WTC11 (cell line): ENCODE results near the gene POLR3F. TPM values are rescaled to one million over a fixed set of nuclear protein-coding genes. Genes with fewer than 3 reads are reported as not detected.
"Not testable (repeated sequence)": the region's sequence is repeated elsewhere in the genome, so short reads cannot be mapped to it uniquely, and the experiment has no call there.

Experiments used
- ATAC-seq: fragments of 200-7000 bp; cut with Tn5 transposase; 2 replicates; pipeline ENCODE4 v1.10.0; 2021; ENCODE audit warnings: mild to moderate bottlenecking, moderate library complexity
- CTCF ChIA-PET: fragments of 300-600 bp; sonication (Branson Sonifier 250); formaldehyde crosslinking; loops from one replicate; lab custom pipeline; 2021; ENCODE audit warnings: antibody characterized with exemption; lab: Charles Lee
- POLR2A ChIA-PET: fragments of 350-600 bp; sonication (Branson Sonifier 250); formaldehyde crosslinking; loops from one replicate; lab custom pipeline; 2021; ENCODE audit warnings: antibody characterized with exemption; lab: Charles Lee
- DNase-seq: peaks from one replicate; pipeline ENCODE4 v3.0.0; 2021; ENCODE audit warnings: low spot score
- H3K27ac Mint-ChIP-seq: 2 replicates; pipeline ENCODE4 v1.8.0; 2021; ENCODE audit warnings: mixed read lengths
- H3K27me3 Mint-ChIP-seq: 2 replicates; pipeline ENCODE4 v1.8.0; 2021; ENCODE audit warnings: low read depth, mild to moderate bottlenecking, moderate library complexity, mixed read lengths
- H3K36me3 Mint-ChIP-seq: 2 replicates; pipeline ENCODE4 v1.8.0; 2021; ENCODE audit warnings: mixed read lengths
- H3K4me1 Mint-ChIP-seq: 2 replicates; pipeline ENCODE4 v1.8.0; 2022; ENCODE audit warnings: mixed read lengths
- H3K4me3 Mint-ChIP-seq: 2 replicates; pipeline ENCODE4 v1.8.0; 2021; ENCODE audit warnings: mild to moderate bottlenecking, moderate library complexity, mixed read lengths
- H3K9me3 Mint-ChIP-seq: 2 replicates; pipeline ENCODE4 v1.8.0; 2021; ENCODE audit warnings: mixed read lengths
- ATF1 ChIP-seq: sonication (generic); formaldehyde crosslinking; IDR thresholded peaks from 2 replicates; pipeline ENCODE4 v1.8.1; 2023; ENCODE audit warnings: mild to moderate bottlenecking, moderate library complexity, missing genetic modification reagents
- CDX4 ChIP-seq: fragments of 250-450 bp; sonication (Bioruptor Pico); IDR thresholded peaks from 2 replicates; pipeline ENCODE4 v1.9.0; 2021; ENCODE audit warnings: moderate library complexity, mild to moderate bottlenecking, inconsistent platforms, borderline replicate concordance
- ELF4 ChIP-seq: sonication (generic); formaldehyde crosslinking; IDR thresholded peaks from 2 replicates; pipeline ENCODE4 v1.8.1; 2022; ENCODE audit warnings: low read depth, mild to moderate bottlenecking, moderate library complexity, missing genetic modification reagents
- EMX1 ChIP-seq: fragments of 250-450 bp; sonication (Bioruptor Pico); IDR thresholded peaks from 2 replicates; pipeline ENCODE4 v1.8.0; 2021; ENCODE audit warnings: mild to moderate bottlenecking
- FOXP1 ChIP-seq: sonication (generic); formaldehyde crosslinking; IDR thresholded peaks from 2 replicates; pipeline ENCODE4 v1.8.0; 2022; ENCODE audit warnings: missing genetic modification reagents, mild to moderate bottlenecking, moderate library complexity, borderline replicate concordance
- GABPB1 ChIP-seq: sonication (generic); formaldehyde crosslinking; IDR thresholded peaks from 2 replicates; pipeline ENCODE4 v1.8.1; 2023; ENCODE audit warnings: mild to moderate bottlenecking, missing genetic modification reagents
- GRHL2 ChIP-seq: fragments of 250-450 bp; sonication (Bioruptor Pico); IDR thresholded peaks from 2 replicates; pipeline ENCODE4 v1.8.0; 2022; ENCODE audit warnings: mild to moderate bottlenecking, moderate library complexity; ENCODE audit not compliant: insufficient replicate concordance, severe bottlenecking
- GTF2I ChIP-seq: fragments of 250-450 bp; sonication (Bioruptor Pico); conservative IDR thresholded peaks from 2 replicates; pipeline ENCODE4 v1.4.0; 2021; ENCODE audit warnings: mild to moderate bottlenecking
- KAT7 ChIP-seq: sonication (generic); formaldehyde crosslinking; IDR thresholded peaks from 2 replicates; pipeline ENCODE4 v1.8.1; 2023; ENCODE audit warnings: missing genetic modification reagents, mild to moderate bottlenecking, borderline replicate concordance
- MXD4 ChIP-seq: fragments of 250-450 bp; sonication (Bioruptor Pico); IDR thresholded peaks from 2 replicates; pipeline ENCODE4 v1.8.0; 2021; ENCODE audit warnings: mild to moderate bottlenecking, moderate library complexity, borderline replicate concordance
- NFE2L1 ChIP-seq: sonication (generic); formaldehyde crosslinking; IDR thresholded peaks from 2 replicates; pipeline ENCODE4 v1.8.1; 2023; ENCODE audit warnings: missing genetic modification reagents
- NFYB ChIP-seq: sonication (generic); formaldehyde crosslinking; conservative IDR thresholded peaks from 2 replicates; pipeline ENCODE4 v1.8.0; 2022; ENCODE audit warnings: low read depth, missing genetic modification reagents
- NR2C2 ChIP-seq: sonication (generic); formaldehyde crosslinking; IDR thresholded peaks from 2 replicates; pipeline ENCODE4 v1.8.0; 2022; ENCODE audit warnings: mild to moderate bottlenecking, missing genetic modification reagents
- PRRX2 ChIP-seq: fragments of 250-450 bp; sonication (Bioruptor Pico); IDR thresholded peaks from 2 replicates; pipeline ENCODE4 v1.8.0; 2021; ENCODE audit warnings: mild to moderate bottlenecking
- RELA ChIP-seq: sonication (generic); formaldehyde crosslinking; IDR thresholded peaks from 2 replicates; pipeline ENCODE4 v1.8.1; 2022; ENCODE audit warnings: missing genetic modification reagents, mild to moderate bottlenecking, borderline replicate concordance
- TEAD1 ChIP-seq: sonication (generic); formaldehyde crosslinking; IDR thresholded peaks from 2 replicates; pipeline ENCODE4 v1.8.0; 2022; ENCODE audit warnings: mild to moderate bottlenecking, missing genetic modification reagents
- TEAD4 ChIP-seq: sonication (generic); formaldehyde crosslinking; IDR thresholded peaks from 2 replicates; pipeline ENCODE4 v1.8.0; 2022; ENCODE audit warnings: mild to moderate bottlenecking, missing genetic modification reagents
- TP53 ChIP-seq: sonication (generic); formaldehyde crosslinking; IDR thresholded peaks from 2 replicates; pipeline ENCODE4 v1.8.1; 2023; ENCODE audit warnings: mild to moderate bottlenecking, missing genetic modification reagents
- ZBTB21 ChIP-seq: sonication (generic); formaldehyde crosslinking; IDR thresholded peaks from 2 replicates; pipeline ENCODE4 v1.8.1; 2023; ENCODE audit warnings: mild to moderate bottlenecking, missing genetic modification reagents, borderline replicate concordance
- ZNF219 ChIP-seq: sonication (generic); formaldehyde crosslinking; IDR thresholded peaks from 2 replicates; pipeline ENCODE4 v1.8.0; 2023; ENCODE audit warnings: missing genetic modification reagents, mild to moderate bottlenecking, borderline replicate concordance
- ZNF317 ChIP-seq: sonication (generic); formaldehyde crosslinking; IDR thresholded peaks from 2 replicates; pipeline ENCODE4 v1.8.1; 2023; ENCODE audit warnings: low read depth, mild to moderate bottlenecking, moderate library complexity, missing genetic modification reagents, borderline replicate concordance
- ZNF671 ChIP-seq: fragments of 250-450 bp; sonication (Bioruptor Pico); IDR thresholded peaks from 2 replicates; pipeline ENCODE4 v1.8.0; 2021; ENCODE audit warnings: mild to moderate bottlenecking
- total RNA-seq: library from RNA; stranded (reverse); gene quantifications from 3 replicates; pipeline ENCODE4 v1.2.3, GENCODE V29; 2021
- TF ChIP-seq, protein P1 (sequence below): sonication (generic); formaldehyde crosslinking; IDR thresholded peaks from 2 replicates; pipeline ENCODE4 v1.8.1; 2023; ENCODE audit warnings: mild to moderate bottlenecking, missing genetic modification reagents, moderate library complexity
- TF ChIP-seq, protein P2 (sequence below): sonication (generic); formaldehyde crosslinking; IDR thresholded peaks from 2 replicates; pipeline ENCODE4 v1.8.0; 2022; ENCODE audit warnings: mild to moderate bottlenecking, missing genetic modification reagents
- TF ChIP-seq, protein P3 (sequence below): sonication (generic); formaldehyde crosslinking; IDR thresholded peaks from 2 replicates; pipeline ENCODE4 v1.8.1; 2022; ENCODE audit warnings: mild to moderate bottlenecking, moderate library complexity, missing genetic modification reagents
- TF ChIP-seq, protein P4 (sequence below): fragments of 200-600 bp; IDR thresholded peaks from 2 replicates; pipeline ENCODE4 v1.8.0; 2022; ENCODE audit warnings: antibody characterized with exemption

The POLR3F gene
- total RNA-seq, 1 experiment from 2014 or later = 12.7 TPM

- TF ChIP-seq NFE2L1 (CRISPR knock-in tag) (no peak), EMX1 (CRISPR knock-in tag) (no peak)
Observed at GRCh38 chr20:18513208-18513607, 46.0 kb downstream of the POLR3F start (continued).

- H3K4me3 Mint-ChIP-seq = no peak overlapping the region
- no peak overlapping the region for H3K27ac Mint-ChIP-seq
- TF ChIP-seq, protein P1, sequence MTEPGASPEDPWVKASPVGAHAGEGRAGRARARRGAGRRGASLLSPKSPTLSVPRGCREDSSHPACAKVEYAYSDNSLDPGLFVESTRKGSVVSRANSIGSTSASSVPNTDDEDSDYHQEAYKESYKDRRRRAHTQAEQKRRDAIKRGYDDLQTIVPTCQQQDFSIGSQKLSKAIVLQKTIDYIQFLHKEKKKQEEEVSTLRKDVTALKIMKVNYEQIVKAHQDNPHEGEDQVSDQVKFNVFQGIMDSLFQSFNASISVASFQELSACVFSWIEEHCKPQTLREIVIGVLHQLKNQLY (CRISPR knock-in tag) = no peak
- no peak for TF ChIP-seq ELF4
- TF ChIP-seq PRRX2 (CRISPR knock-in tag) = no peak
- TF ChIP-seq FOXP1 = no peak
- TF ChIP-seq GABPB1 (CRISPR knock-in tag) = no peak
- TF ChIP-seq RELA (CRISPR knock-in tag) = no peak
- TF ChIP-seq GRHL2 = no peak
- no peak for TF ChIP-seq NFYB
- no peak for TF ChIP-seq TP53 (CRISPR knock-in tag)
- no peak for TF ChIP-seq CDX4 (CRISPR knock-in tag)
- TF ChIP-seq NFE2L1 (CRISPR knock-in tag) = no peak
- TF ChIP-seq, protein P2, sequence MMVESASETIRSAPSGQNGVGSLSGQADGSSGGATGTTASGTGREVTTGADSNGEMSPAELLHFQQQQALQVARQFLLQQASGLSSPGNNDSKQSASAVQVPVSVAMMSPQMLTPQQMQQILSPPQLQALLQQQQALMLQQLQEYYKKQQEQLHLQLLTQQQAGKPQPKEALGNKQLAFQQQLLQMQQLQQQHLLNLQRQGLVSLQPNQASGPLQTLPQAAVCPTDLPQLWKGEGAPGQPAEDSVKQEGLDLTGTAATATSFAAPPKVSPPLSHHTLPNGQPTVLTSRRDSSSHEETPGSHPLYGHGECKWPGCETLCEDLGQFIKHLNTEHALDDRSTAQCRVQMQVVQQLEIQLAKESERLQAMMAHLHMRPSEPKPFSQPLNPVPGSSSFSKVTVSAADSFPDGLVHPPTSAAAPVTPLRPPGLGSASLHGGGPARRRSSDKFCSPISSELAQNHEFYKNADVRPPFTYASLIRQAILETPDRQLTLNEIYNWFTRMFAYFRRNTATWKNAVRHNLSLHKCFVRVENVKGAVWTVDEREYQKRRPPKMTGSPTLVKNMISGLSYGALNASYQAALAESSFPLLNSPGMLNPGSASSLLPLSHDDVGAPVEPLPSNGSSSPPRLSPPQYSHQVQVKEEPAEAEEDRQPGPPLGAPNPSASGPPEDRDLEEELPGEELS = no peak
- TF ChIP-seq KAT7 = no peak
- no peak for TF ChIP-seq ZNF671 (CRISPR knock-in tag)
- no peak for TF ChIP-seq ZNF317 (CRISPR knock-in tag)
- TF ChIP-seq NR2C2 (CRISPR knock-in tag) = no peak
- no peak for TF ChIP-seq MXD4 (CRISPR knock-in tag)
- H3K4me1 Mint-ChIP-seq = peaks cover 1% of the 10 kb centered on the region
- ChIA-PET CTCF (no interaction called here), POLR2A (no interaction called here)
- H3K9me3 Mint-ChIP-seq = no peaks in the 10 kb centered on the region
- ATAC-seq (no peak), DNase-seq (no peak)
- peaks cover 38% of the 10 kb centered on the region for H3K36me3 Mint-ChIP-seq
- no peaks in the 10 kb centered on the region for H3K27me3 Mint-ChIP-seq
Observed at GRCh38 chr20:18514127-18514526, 46.9 kb downstream of the POLR3F start.

DNA sequence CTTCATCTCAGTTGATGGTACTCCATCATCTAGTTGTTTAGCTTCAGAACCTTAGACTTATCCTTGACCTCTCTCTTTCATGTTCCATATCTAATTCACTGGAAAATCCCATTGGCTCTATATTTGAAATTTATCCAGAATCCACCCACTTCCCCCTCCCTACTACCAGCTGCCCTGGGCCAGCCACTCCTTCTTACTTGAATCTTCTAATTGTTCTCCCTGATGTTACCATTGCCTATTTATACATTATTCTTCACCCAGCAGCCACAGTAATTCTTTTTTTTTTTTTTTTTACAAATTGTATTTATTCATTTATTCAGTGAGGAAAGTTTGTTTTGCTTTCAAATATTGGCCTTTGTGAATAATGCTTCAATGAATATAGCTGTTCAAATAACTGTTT lies 48.8 kb downstream of the POLR3F start:
- DNase-seq (no peak), ATAC-seq (no peak)
- no peaks in the 10 kb centered on the region for H3K4me1 Mint-ChIP-seq
- CTCF ChIA-PET = no interaction called here
- no peak overlapping the region for H3K4me3 Mint-ChIP-seq
- TF ChIP-seq, protein P1 (CRISPR knock-in tag) = no peak
- TF ChIP-seq ATF1 (CRISPR knock-in tag) = no peak
- TF ChIP-seq TEAD4 (CRISPR knock-in tag) = no peak
- TF ChIP-seq TP53 (CRISPR knock-in tag) = no peak
- no peak for TF ChIP-seq TEAD1 (CRISPR knock-in tag)
- no peak for TF ChIP-seq ZNF219 (CRISPR knock-in tag)
- TF ChIP-seq, protein P3, sequence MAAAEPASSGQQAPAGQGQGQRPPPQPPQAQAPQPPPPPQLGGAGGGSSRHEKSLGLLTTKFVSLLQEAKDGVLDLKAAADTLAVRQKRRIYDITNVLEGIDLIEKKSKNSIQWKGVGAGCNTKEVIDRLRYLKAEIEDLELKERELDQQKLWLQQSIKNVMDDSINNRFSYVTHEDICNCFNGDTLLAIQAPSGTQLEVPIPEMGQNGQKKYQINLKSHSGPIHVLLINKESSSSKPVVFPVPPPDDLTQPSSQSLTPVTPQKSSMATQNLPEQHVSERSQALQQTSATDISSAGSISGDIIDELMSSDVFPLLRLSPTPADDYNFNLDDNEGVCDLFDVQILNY (CRISPR knock-in tag) = no peak
- no peak for TF ChIP-seq ZBTB21 (CRISPR knock-in tag)
- TF ChIP-seq GTF2I = no peak
- TF ChIP-seq, protein P4, sequence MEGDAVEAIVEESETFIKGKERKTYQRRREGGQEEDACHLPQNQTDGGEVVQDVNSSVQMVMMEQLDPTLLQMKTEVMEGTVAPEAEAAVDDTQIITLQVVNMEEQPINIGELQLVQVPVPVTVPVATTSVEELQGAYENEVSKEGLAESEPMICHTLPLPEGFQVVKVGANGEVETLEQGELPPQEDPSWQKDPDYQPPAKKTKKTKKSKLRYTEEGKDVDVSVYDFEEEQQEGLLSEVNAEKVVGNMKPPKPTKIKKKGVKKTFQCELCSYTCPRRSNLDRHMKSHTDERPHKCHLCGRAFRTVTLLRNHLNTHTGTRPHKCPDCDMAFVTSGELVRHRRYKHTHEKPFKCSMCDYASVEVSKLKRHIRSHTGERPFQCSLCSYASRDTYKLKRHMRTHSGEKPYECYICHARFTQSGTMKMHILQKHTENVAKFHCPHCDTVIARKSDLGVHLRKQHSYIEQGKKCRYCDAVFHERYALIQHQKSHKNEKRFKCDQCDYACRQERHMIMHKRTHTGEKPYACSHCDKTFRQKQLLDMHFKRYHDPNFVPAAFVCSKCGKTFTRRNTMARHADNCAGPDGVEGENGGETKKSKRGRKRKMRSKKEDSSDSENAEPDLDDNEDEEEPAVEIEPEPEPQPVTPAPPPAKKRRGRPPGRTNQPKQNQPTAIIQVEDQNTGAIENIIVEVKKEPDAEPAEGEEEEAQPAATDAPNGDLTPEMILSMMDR = no peak
- POLR2A ChIA-PET = no interaction called here
- H3K36me3 Mint-ChIP-seq = peaks cover 28% of the 10 kb centered on the region
- no peaks in the 10 kb centered on the region for H3K27me3 Mint-ChIP-seq
- no peak overlapping the region for H3K27ac Mint-ChIP-seq
- no peaks in the 10 kb centered on the region for H3K9me3 Mint-ChIP-seq

GRCh38 chr20:18522066-18522465 lies 54.9 kb downstream of the POLR3F start:
- H3K27me3 Mint-ChIP-seq, POLR2A ChIA-PET, CTCF ChIA-PET, H3K4me1 Mint-ChIP-seq, ATAC-seq, DNase-seq, H3K27ac Mint-ChIP-seq, H3K9me3 Mint-ChIP-seq, H3K4me3 Mint-ChIP-seq: not testable (repeated sequence)
- peaks cover 33% of the 10 kb centered on the region for H3K36me3 Mint-ChIP-seq
